GM10248 (cell line): ENCODE measurements around the gene TREM1.

Experiments used
- CTCF ChIA-PET: fragments of 300-600 bp; sonication (Branson Sonifier 250); formaldehyde crosslinking; extraction: SDS; loops from one replicate; lab custom pipeline; 2021; ENCODE audit warnings: antibody characterized with exemption; lab: Yijun Ruan, JAX
- POLR2A ChIA-PET: fragments of 350-650 bp; sonication (Branson Sonifier 250); formaldehyde crosslinking; extraction: SDS; loops from one replicate; lab custom pipeline; 2020; ENCODE audit warnings: antibody characterized with exemption; lab: Yijun Ruan, JAX
- DNase-seq: peaks from one replicate; pipeline ENCODE4 v3.0.0; 2012; ENCODE audit errors: extremely low spot score
- TF ChIP-seq, protein P1 (sequence below): IDR thresholded peaks from 2 replicates; pipeline ENCODE4 v1.5.1; 2012; ENCODE audit warnings: mild to moderate bottlenecking, low read depth; ENCODE audit errors: extremely low read depth, missing control alignments, control extremely low read depth

Gene TREM1

DNA sequence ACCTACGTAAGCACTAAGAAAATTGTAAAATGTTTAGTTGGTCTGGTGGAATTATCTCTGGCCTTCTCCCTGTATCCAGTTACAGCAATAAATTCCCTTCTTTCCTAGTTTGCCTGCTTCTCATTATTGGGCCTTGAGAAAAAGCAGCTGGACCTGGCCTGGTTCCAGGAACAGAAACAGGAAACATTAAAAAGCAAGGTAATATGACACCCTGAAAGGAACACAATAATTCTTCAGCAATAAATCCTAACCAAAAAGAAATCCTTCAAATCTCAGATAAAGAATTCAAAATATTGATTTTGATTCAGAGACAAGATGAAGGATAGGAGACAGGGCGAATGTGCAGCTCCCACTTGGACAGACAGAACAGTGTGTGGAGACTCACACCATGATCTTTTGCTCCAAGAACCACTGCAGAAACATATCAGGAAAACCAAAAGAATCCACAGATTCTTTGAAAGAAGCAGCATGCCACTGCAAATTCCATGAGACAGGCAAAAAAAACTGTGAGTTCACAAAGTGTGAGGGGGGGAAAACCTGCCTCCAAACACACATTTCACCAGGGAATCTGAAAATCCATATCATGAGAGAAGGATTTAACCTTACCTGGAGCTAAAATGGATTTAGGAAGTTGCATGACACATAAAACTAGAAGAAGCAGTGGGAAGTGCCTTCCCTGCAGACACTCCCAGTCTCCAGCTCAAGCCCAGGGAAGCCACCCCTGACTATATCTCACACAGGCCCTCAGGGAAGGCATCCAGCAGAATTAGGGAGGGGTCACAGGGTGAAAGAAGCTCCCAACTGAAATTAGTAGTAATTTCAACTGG is 28.9 kb downstream of the TREM1 start:
- ChIA-PET CTCF (interaction anchor here (1.1 to 2.3 kb wide), 4 partner anchors 12 to 81 kb away, joined by 3 to 6 read pairs (median 4); no protein-coding TSS in a partner anchor), POLR2A (no interaction called here)
- TF ChIP-seq, protein P1, sequence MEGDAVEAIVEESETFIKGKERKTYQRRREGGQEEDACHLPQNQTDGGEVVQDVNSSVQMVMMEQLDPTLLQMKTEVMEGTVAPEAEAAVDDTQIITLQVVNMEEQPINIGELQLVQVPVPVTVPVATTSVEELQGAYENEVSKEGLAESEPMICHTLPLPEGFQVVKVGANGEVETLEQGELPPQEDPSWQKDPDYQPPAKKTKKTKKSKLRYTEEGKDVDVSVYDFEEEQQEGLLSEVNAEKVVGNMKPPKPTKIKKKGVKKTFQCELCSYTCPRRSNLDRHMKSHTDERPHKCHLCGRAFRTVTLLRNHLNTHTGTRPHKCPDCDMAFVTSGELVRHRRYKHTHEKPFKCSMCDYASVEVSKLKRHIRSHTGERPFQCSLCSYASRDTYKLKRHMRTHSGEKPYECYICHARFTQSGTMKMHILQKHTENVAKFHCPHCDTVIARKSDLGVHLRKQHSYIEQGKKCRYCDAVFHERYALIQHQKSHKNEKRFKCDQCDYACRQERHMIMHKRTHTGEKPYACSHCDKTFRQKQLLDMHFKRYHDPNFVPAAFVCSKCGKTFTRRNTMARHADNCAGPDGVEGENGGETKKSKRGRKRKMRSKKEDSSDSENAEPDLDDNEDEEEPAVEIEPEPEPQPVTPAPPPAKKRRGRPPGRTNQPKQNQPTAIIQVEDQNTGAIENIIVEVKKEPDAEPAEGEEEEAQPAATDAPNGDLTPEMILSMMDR = no peak
- DNase-seq = no peak

DNA sequence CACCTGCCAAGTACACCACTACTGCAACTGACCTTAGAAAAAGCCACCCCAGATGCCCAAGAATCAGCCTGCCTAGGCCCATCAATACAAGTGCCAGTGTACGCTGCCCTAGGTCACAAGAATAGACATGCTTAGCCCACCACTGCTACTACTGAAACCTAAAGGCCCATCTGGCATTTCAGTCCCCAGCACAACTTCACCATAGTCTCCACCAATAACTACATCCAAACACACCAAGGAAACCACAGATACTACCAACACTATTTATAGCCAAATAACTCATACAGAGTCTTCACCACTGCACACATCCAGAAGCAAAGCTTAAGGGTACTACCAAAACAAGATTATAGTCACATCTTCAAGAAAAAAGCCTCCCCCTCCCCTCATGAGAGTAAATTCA is 30.1 kb downstream of the TREM1 start:
- ChIA-PET CTCF (interaction anchor here (1.3 to 2.3 kb wide), 2 partner anchors 22 to 82 kb away, joined by 3 to 6 read pairs; no protein-coding TSS in a partner anchor), POLR2A (interaction anchor here (0.5 to 0.6 kb wide), 2 partner anchors 93 to 1265 kb away, joined by 3 to 6 read pairs; no protein-coding TSS in a partner anchor)
- TF ChIP-seq, protein P1 = no peak
- no peak for DNase-seq

DNA sequence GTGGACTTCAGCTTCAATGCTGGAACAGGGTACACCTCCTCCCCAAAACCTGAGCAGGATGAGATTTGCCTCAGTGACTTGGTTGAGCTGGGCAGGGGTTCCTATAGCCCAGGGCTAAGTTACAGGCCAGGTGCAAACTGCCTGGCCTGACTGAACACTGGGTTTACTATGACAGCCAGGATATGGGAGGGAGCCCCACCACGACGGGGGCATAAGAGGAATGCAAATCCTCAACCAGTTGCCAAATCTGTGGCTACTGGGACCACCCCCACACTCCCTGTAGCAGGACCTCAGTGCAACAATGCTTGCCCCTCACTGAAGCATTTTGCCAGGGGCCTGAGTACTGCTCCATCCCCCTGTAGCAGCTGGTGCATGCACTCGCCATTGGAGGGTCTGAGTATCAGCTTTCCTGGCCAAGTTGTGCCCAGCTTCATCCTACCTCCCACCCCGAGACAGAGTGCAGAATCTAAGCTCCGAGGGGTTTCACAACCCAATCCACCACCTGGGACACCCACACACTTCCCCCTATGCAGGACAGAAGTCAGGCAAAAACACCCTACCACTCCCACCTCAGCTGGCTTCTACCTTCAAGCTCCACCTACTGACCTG is 30.7 kb downstream of the TREM1 start:
- CTCF ChIA-PET = interaction anchor here (0.9 to 1.7 kb wide), 4 partner anchors 15 to 169 kb away, joined by 3 to 8 read pairs (median 4); no protein-coding TSS in a partner anchor
- no peak for DNase-seq
- POLR2A ChIA-PET = interaction anchor here (0.5 kb wide), 1 partner anchor 94 kb away, joined by 3 read pairs; no protein-coding TSS in a partner anchor
- TF ChIP-seq, protein P1 = no peak

GRCh38 chr6:41255110-41255509 is 31.4 kb downstream of the TREM1 start:
- TF ChIP-seq, protein P1 = no peak
- POLR2A ChIA-PET = no interaction called here
- CTCF ChIA-PET = interaction anchor here (0.9 to 1.7 kb wide), 5 partner anchors 16 to 170 kb away, joined by 3 to 8 read pairs (median 3); no protein-coding TSS in a partner anchor
- no peak for DNase-seq

DNA sequence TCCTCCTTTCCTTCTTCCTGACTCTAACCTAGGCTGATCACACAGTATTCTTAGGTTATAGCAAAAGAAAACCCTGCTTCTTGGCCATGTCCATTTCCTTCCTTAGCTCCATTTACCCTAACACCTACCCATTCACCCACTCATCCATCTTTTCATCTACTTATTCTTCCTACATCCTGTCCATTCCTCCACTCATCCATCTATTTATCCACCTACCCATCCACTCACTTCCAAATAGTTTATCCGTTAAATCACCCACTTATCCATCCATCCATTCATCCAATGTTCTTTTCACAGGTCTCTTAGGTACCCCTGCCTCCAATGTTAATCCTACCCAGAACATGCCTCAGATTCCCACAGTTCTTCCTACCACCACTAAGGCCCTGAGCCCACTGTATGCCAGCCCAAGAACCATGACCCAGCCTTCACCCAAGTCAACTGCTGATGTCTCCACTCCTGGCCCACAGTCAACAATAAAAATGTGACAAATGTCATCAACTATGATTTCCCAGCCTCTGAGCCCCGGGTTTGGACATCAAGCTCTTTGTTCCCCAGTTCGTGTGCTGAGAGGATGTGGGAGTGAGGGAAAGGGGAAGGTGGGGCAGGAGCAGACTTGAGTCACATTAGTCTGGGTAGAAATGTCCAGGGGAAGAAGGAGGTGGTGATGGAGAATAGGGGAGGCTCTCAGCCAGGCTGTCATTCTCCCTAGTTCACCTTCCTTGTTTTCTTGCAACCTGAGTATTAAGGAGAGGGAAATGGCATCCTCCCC is 33.9 kb downstream of the TREM1 start:
- no peak for DNase-seq
- ChIA-PET CTCF (interaction anchor here (0.8 kb wide), 1 partner anchor 61 kb away, joined by 3 read pairs; no protein-coding TSS in a partner anchor), POLR2A (no interaction called here)
- TF ChIP-seq, protein P1 = no peak
